Esophagus (tissue), 2 donors: ENCODE measurements around the gene NACC1. TPM values are rescaled to one million over a fixed set of nuclear protein-coding genes. Genes with fewer than 3 reads are reported as not detected.
"Not testable (repeated sequence)": the region's sequence is repeated elsewhere in the genome, so short reads cannot be mapped to it uniquely, and the experiment has no call there.

ENCODE experiments used
- H3K27ac ChIP-seq, 2 donors: one replicate each; pipeline ENCODE4 v1.5.1; 2013; ENCODE audit warnings: low read depth in 2 of 2, mild to moderate bottlenecking in 2 of 2, inconsistent platforms in 1 of 2, low read length in 1 of 2, moderate library complexity in 1 of 2
- H3K27me3 ChIP-seq, 2 donors: one replicate each; pipeline ENCODE4 v1.6.1; 2013; ENCODE audit warnings: low read length in 2 of 2, control low read depth in 1 of 2, mild to moderate bottlenecking in 1 of 2; ENCODE audit not compliant: insufficient read depth in 2 of 2, control insufficient read depth in 1 of 2
- H3K36me3 ChIP-seq, 2 donors: one replicate each; pipeline ENCODE4 v1.6.1; 2013; ENCODE audit warnings: low read length in 1 of 2; ENCODE audit not compliant: control insufficient read depth in 2 of 2, insufficient read depth in 2 of 2
- H3K4me1 ChIP-seq, 2 donors: one replicate each; pipeline ENCODE4 v1.6.1; 2013; ENCODE audit warnings: low read length in 1 of 2; ENCODE audit not compliant: control insufficient read depth in 2 of 2, insufficient read depth in 2 of 2
- H3K4me3 ChIP-seq, 2 donors: one replicate each; pipeline ENCODE4 v1.5.1; 2013; ENCODE audit warnings: low read length in 2 of 2, mild to moderate bottlenecking in 2 of 2, low read depth in 1 of 2, moderate library complexity in 1 of 2
- H3K9me3 ChIP-seq, 2 donors: one replicate each; pipeline ENCODE4 v1.6.1; 2013; ENCODE audit warnings: mild to moderate bottlenecking in 2 of 2, low read depth in 1 of 2, low read length in 1 of 2, moderate library complexity in 1 of 2; ENCODE audit not compliant: control insufficient read depth in 2 of 2, insufficient read depth in 1 of 2
- WGBS, 2 donors: extraction: QIAGEN DNeasy Blood & Tissue Kit; methylation state at CpG; one replicate each; pipeline ENCODE4 v1.1.7; 2013; 5-methylcytosine and 5-hydroxymethylcytosine counted together
- polyA plus RNA-seq, 2 donors: library from polyadenylated mRNA; stranded (reverse); fragments of 200-250 nt; gene quantifications; one replicate each; pipeline ENCODE4 v1.2.3, GENCODE V29; 2013
- donor health status: healthy with polysubstance abuse.
- donor health status: Bipolar disorder and iron deficiency.

The NACC1 gene
- polyA plus RNA-seq, 2 donors = 19.5 to 39.4 TPM

DNA sequence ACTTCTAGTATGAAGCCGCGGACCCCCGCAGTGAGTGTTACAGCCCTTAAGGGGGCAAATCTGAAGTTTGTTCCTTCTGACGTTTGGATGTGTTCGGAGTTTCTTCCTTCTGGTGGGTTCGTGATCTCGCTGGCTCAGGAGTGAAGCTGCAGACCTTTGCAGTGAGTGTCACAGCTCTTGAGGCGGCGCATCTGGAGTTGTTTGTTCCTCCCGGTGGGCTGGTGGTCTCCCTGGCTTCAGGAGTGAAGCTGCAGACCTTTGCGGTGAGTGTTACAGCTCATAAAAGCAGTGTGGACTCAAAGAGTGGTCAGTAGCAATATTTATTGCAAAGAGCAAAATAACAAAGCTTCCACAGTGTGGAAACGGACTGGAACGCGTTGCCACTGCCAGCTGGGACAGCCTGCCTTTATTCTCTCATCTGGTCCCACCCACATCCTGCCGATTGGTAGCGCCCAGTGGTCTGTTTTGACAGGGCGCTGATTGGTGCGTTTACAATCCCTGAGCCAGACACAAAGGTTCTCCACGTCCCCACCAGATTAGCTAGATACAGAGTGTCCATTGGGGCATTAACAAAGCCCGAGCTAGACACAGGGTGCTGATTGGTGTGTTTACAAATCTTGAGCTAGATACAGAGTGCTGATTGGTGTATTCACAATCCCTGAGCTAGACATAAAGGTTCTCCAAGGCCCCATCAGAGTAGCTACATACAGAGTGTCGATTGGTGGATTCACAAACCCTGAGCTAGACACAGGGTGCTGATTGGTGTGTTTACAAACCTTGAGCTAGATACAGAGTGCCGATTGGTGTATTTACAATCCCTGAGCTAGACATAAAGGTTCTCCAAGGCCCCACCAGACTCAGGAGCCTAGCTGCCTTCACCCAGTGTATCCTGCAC is 67.9 kb downstream of the NACC1 start:
- not testable (repeated sequence) for H3K4me1 ChIP-seq, H3K9me3 ChIP-seq, H3K27ac ChIP-seq, H3K4me3 ChIP-seq, H3K36me3 ChIP-seq, H3K27me3 ChIP-seq
- 77 to 85% methylated on average over 22 of the region's 22 CpGs for WGBS, 2 donors

DNA sequence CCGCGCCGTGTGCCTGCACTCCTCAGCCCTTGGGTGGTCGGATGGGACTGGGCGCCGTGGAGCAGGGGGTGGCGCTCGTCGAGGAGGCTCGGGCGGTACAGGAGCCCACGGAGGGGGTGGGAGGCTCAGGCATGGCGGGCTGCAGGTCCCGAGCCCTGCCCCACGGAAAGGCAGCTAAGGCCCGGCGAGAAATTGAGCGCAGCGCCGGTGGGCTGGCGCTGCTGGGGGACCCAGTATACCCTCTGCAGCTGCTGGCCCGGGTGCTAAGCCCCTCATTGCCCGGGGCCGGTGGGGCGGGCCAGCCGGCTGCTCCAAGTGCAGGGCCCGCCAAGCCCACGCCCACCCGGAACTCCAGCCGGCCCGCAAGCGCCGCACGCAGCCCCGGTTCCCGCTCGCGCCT is 68.6 kb downstream of the NACC1 start:
- not testable (repeated sequence) for H3K4me3 ChIP-seq, H3K27me3 ChIP-seq, H3K9me3 ChIP-seq, H3K36me3 ChIP-seq, H3K27ac ChIP-seq, H3K4me1 ChIP-seq
- WGBS, 2 donors = 90 to 94% methylated on average over 36 to 38 of the region's 38 CpGs

DNA sequence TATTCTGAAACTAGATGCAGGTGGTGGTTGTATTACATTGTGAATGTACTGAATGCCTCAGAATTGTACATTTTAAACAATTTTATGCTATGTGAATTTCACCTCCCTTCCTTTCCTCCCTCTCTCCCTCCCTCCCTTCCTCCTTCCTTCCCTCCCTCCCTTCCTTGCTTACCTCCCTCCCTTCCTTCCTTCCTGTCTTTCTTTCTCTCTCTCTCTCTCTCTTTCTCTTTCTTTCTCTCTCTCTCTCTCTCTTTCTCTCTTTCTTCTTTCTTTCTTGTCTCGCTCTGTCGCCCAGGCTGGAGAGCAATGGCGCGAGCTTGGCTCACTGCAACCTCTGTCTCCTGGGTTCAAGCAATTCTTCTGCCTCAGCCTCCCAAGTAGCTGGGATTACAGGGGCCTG is 69.4 kb downstream of the NACC1 start:
- H3K9me3 ChIP-seq = no peaks in the 10 kb centered on the region
- whole genome bisulfite sequencing, 2 donors = 92 to 94% methylated on average over 4 of the region's 4 CpGs
- H3K36me3 ChIP-seq = no peaks in the 10 kb centered on the region
- no peak overlapping the region for H3K27ac ChIP-seq
- no peak overlapping the region for H3K4me3 ChIP-seq
- peaks cover 0 to 2% of the 10 kb centered on the region in 2 donors for H3K4me1 ChIP-seq
- no peaks in the 10 kb centered on the region for H3K27me3 ChIP-seq

DNA sequence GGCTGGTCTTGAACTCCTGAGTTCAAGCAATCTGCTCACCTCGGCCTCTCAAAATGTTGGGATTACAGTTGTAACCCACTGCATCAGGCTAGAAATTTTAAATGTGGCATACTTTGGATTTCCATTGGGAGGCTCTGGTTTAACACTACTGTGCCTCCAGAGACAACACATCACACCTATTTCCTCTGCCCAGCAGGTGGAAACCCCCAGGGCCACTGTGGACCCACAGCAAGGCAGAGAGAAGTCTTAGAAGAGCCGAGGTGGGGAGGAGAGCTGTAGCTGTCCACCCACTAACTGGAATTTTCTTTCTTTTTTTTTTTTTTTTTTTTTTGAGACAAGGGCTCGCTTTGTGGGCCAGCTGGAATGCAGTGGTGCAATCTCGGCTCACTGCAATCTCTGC is 71.5 kb downstream of the NACC1 start:
- WGBS, 2 donors = 74 to 85% methylated on average over 4 of the region's 4 CpGs
- Histone ChIP-seq H3K36me3 (no peaks in the 10 kb centered on the region), H3K27ac (no peak overlapping the region), H3K27me3 (no peaks in the 10 kb centered on the region), H3K9me3 (no peaks in the 10 kb centered on the region), H3K4me1 (peaks cover 0 to 2% of the 10 kb centered on the region in 2 donors), H3K4me3 (no peak overlapping the region)

Other genes starting within 250 kb of the NACC1 start
- gene DNASE2, start 236.8 kb upstream of the NACC1 start, polyA plus RNA-seq = 10 to 100 TPM in 1 of 2 donors, 1 to 10 TPM in 1; 7.8 to 15.9 TPM
- not detected for gene KLF1, start 231.1 kb upstream of the NACC1 start, polyA plus RNA-seq
- gene GCDH, start 227.1 kb upstream of the NACC1 start, polyA plus RNA-seq = 10 to 100 TPM; 14.3 to 21.0 TPM
- gene SYCE2, start 199.0 kb upstream of the NACC1 start, polyA plus RNA-seq = under 1 TPM; 0.20 to 0.59 TPM
- 10 to 100 TPM; 29.1 to 49.3 TPM for gene FARSA, start 184.6 kb upstream of the NACC1 start, polyA plus RNA-seq
- gene CALR, start 179.7 kb upstream of the NACC1 start, polyA plus RNA-seq = 100 to 1,000 TPM; 173 to 361 TPM
- gene RAD23A, start 172.4 kb upstream of the NACC1 start, polyA plus RNA-seq = 10 to 100 TPM; 73.9 to 81.0 TPM
- gene GADD45GIP1, start 161.0 kb upstream of the NACC1 start, polyA plus RNA-seq = 10 to 100 TPM; 53.7 to 57.0 TPM
- gene DAND5, start 148.7 kb upstream of the NACC1 start, polyA plus RNA-seq = not detected
- 10 to 100 TPM; 26.9 to 38.5 TPM for gene NFIX, start 122.8 kb upstream of the NACC1 start, polyA plus RNA-seq
- 1 to 10 TPM; 1.5 to 1.9 TPM for gene LYL1, start 15.4 kb upstream of the NACC1 start, polyA plus RNA-seq
- gene TRMT1, start 1.5 kb upstream of the NACC1 start, polyA plus RNA-seq = 10 to 100 TPM; 34.0 to 59.5 TPM
- 10 to 100 TPM; 75.1 to 76.0 TPM for gene STX10, start 32.1 kb downstream of the NACC1 start, polyA plus RNA-seq
- 100 to 1,000 TPM in 1 of 2 donors, 10 to 100 TPM in 1; 52.1 to 101 TPM for gene IER2, start 32.1 kb downstream of the NACC1 start, polyA plus RNA-seq